GM21390 (cell line): ENCODE data around the gene PLPP7.
"Not testable (repeated sequence)": the region's sequence is repeated elsewhere in the genome, so short reads cannot be mapped to it uniquely, and the experiment has no call there.

Experiments
- ATAC-seq: cut with Tn5 transposase; IDR thresholded peaks from one replicate; pipeline ENCODE4 v1.9.1; 2021; ENCODE audit not compliant: unreplicated experiment

PLPP7 gene

GRCh38 chr9:131289301-131290035 is at the start of gene PLPP7:
PLPP7 (plus strand) TSS chr9:131289723; CDS start chr9:131289998, 275 bp downstream.
- no peak for ATAC-seq

GRCh38 chr9:131240047-131240921 is 49.2 kb upstream of the PLPP7 start:
- no peak for ATAC-seq

GRCh38 chr9:131244331-131244730 is 45.2 kb upstream of the PLPP7 start:
- ATAC-seq, result not testable (repeated sequence)

- no peak for ATAC-seq
These were observed 42.9 kb upstream of the PLPP7 start for GRCh38 chr9:131246618-131247017.

GRCh38 chr9:131252120-131252519 is 37.4 kb upstream of the PLPP7 start:
- no peak for ATAC-seq

GRCh38 chr9:131253891-131254491 is 35.5 kb upstream of the PLPP7 start:
- ATAC-seq, result no peak

GRCh38 chr9:131254626-131255025 is 34.9 kb upstream of the PLPP7 start:
- no peak for ATAC-seq

GRCh38 chr9:131255676-131256197 is 33.8 kb upstream of the PLPP7 start:
- ATAC-seq, result no peak

GRCh38 chr9:131257266-131258025 is 32.1 kb upstream of the PLPP7 start:
- ATAC-seq, result no peak

GRCh38 chr9:131258186-131258585 is 31.3 kb upstream of the PLPP7 start:
- ATAC-seq, result no peak

GRCh38 chr9:131258698-131259431 is 30.7 kb upstream of the PLPP7 start:
- no peak for ATAC-seq

GRCh38 chr9:131259432-131259898 is 30.1 kb upstream of the PLPP7 start:
- no peak for ATAC-seq

- ATAC-seq, result no peak
These were observed 29.5 kb upstream of the PLPP7 start for GRCh38 chr9:131259916-131260597.

- no peak for ATAC-seq
These were observed 28.6 kb upstream of the PLPP7 start for GRCh38 chr9:131260751-131261452.

- no peak for ATAC-seq
These were observed 27.0 kb upstream of the PLPP7 start for GRCh38 chr9:131262327-131263032.

- ATAC-seq, result not testable (repeated sequence)
These were observed 26.5 kb upstream of the PLPP7 start for GRCh38 chr9:131263033-131263343.

GRCh38 chr9:131263701-131264100 is 25.8 kb upstream of the PLPP7 start:
- no peak for ATAC-seq

GRCh38 chr9:131264231-131264630 is 25.3 kb upstream of the PLPP7 start:
- ATAC-seq, result no peak
